GM13976 (cell line): ENCODE data around the gene FBXO42.

Experiments
- DNase-seq: peaks from one replicate; pipeline ENCODE4 v3.0.0; 2012; ENCODE audit warnings: low spot score
- CTCF ChIP-seq: IDR thresholded peaks from 2 replicates; pipeline ENCODE4 v1.5.1; 2012; ENCODE audit warnings: borderline replicate concordance, mild to moderate bottlenecking; ENCODE audit not compliant: insufficient read depth; ENCODE audit errors: extremely low read depth, missing control alignments, control extremely low read depth
- in situ Hi-C: fragments of 300-500 bp; cut with MboI; formaldehyde crosslinking; loops from one replicate; pipeline ENCODE4 v1.12.0; 2022; ENCODE audit warnings: low sequenced_read_pairs, mixed read lengths, inconsistent platforms; ENCODE audit not compliant: unreplicated experiment

FBXO42 gene

GRCh38 chr1:16334655-16335340 is 17.5 kb downstream of the FBXO42 start:
- TF ChIP-seq CTCF, result no peak
- in situ Hi-C loops, result no loop called here
- no peak for DNase-seq

DNA sequence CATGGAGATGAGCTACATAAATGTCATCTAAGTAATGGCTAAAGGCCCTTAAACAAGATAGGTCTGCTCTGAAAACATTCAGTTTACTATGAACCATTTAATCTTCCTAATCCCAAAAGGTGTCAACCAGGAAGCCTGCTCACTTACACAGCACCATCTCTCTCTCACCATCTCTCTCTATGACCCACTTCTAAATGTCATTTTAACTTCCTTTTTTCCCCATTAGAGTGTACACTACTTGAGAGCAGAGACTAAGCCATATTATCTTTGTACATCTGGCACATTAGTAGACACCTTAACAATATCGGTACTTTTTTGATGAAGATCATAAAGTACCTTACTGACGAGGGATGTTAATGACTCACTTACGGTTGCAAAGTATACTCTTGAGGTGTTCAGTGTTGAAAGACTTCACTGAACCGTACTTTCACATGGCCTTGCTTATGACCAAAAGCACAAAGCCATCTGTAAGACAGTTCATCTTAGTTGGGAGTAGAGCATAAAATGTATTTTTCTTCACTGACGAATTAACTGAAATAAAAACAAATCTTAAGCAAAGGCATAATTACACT is 25.4 kb downstream of the FBXO42 start:
- in situ Hi-C loops, result no loop called here
- no peak for TF ChIP-seq CTCF
- DNase-seq, result no peak

DNA sequence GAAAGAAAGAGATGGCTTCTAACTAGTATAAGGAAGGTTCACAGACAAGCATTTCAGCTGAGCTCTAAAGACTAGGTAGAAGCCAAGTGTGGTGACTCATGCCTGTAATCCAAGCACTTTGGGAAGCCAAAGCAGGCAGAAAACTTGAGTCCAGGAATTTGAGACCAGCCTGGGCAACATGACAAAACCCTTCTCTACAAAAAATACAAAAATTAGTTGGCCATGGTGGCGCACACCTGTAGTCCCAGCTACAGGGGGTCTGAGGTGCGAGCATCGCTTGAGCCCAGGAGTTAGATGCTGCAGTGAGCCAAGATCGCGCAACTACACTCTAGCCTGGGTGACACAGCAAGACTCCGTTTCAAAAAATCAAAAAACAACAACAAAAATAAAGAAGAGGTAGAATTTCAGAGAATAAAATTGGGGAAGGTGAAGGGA is 27.8 kb downstream of the FBXO42 start:
- DNase-seq, result no peak
- in situ Hi-C loops, result no loop called here
- TF ChIP-seq CTCF, result no peak

GRCh38 chr1:16321176-16321867 is 31.0 kb downstream of the FBXO42 start:
- in situ Hi-C loops, result no loop called here
- no peak for TF ChIP-seq CTCF
- DNase-seq, result no peak

- in situ Hi-C loops, result no loop called here
- TF ChIP-seq CTCF, result no peak
- no peak for DNase-seq
These were observed 33.7 kb downstream of the FBXO42 start for GRCh38 chr1:16318555-16318954.

GRCh38 chr1:16315437-16315836 is 36.8 kb downstream of the FBXO42 start:
- no peak for TF ChIP-seq CTCF
- in situ Hi-C loops, result no loop called here
- DNase-seq, result no peak

GRCh38 chr1:16307222-16307621 is 45.1 kb downstream of the FBXO42 start:
- no peak for TF ChIP-seq CTCF

More at GRCh38 chr1:16307222-16307621, 45.1 kb downstream of the FBXO42 start:
- in situ Hi-C loops, result no loop called here
- no peak for DNase-seq
